ENCODE results near the gene CHST14. TPM values are rescaled to one million over a fixed set of nuclear protein-coding genes. Genes with fewer than 3 reads are reported as not detected.

The CHST14 gene
- 5.3 TPM for total RNA-seq

DNA sequence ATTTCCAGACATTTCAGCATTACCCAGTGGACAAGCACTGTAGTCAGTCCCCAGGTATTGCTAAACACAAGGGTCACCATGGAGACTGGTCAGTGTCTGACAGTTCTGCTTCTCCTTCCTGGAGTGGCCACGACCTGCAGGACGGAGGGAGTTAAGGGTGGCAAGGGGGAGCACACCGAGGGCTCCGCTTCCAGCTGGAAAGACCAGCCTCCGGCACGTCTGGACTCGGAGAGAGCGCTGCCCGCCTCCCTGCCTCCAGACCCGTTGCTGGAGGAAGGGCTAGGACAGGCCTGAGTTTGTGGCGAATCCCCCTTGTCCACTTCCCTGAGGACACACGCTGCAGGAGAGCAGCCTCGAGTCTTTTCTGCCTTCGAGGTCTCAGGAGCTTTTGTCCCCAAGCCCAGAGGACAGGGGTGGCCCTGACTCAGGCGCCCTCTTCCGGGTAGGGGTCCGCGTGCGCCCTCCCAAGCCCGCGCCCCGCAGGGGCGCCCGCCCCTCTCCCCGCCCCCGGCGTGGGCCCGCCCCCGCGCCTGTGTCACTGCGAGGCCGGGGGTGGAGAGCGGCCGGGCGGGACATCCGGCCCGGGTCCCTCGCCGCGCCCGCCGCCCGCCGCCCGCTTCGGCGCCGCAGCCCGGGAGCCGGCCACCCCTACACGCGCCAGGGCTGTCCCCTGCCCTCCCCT lies at the start of gene CHST14:
Gene CHST14, plus strand, starts transcription at position 562 of the 682 bp plus-strand sequence. CDS start 230 bp downstream, outside the sequence.
- ATAC-seq, result peak; percentile 92
- peak; percentile 65 for DNase-seq (ENCODE audit: low spot score)

GRCh38 chr15:40421246-40422157 lies 49.3 kb upstream of the CHST14 start:
- peak; percentile 87 for ATAC-seq
- DNase-seq (ENCODE audit: low spot score), result peak; percentile 84

- no peak for ATAC-seq
Observed at GRCh38 chr15:40424483-40425115, 46.2 kb upstream of the CHST14 start.

GRCh38 chr15:40425681-40426080 lies 45.1 kb upstream of the CHST14 start:
- no peak for ATAC-seq

More at GRCh38 chr15:40424483-40425115, 46.2 kb upstream of the CHST14 start:
- DNase-seq (ENCODE audit: low spot score), result no peak

GRCh38 chr15:40427188-40427587 lies 43.6 kb upstream of the CHST14 start:
- ATAC-seq, result no peak
- DNase-seq (ENCODE audit: low spot score), result no peak

More at GRCh38 chr15:40425681-40426080, 45.1 kb upstream of the CHST14 start:
- DNase-seq (ENCODE audit: low spot score), result no peak

DNA sequence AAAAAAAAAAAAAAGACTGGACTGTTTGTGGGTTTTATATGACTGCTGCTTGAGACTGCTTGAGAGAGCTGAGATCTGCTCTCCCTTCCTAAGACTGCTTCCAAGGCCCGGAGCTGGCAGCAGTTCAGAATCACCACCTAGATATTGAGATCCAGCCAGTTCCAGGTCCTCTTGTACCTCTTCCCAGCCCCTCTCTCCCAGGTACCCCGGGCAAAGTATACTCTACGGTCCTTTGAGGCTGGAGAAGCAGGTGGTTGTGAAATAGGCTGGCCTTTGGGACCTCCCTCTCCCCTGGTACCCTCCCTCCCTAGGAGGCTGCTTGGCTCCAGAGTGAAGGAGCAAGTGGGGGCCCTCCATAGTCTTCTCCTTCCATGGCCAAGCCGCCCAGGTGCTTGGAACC lies 42.6 kb upstream of the CHST14 start:
- DNase-seq (ENCODE audit: low spot score) (no peak), ATAC-seq (no peak)

GRCh38 chr15:40429068-40429710 lies 41.6 kb upstream of the CHST14 start:
- no peak for DNase-seq (ENCODE audit: low spot score)
- no peak for ATAC-seq

DNA sequence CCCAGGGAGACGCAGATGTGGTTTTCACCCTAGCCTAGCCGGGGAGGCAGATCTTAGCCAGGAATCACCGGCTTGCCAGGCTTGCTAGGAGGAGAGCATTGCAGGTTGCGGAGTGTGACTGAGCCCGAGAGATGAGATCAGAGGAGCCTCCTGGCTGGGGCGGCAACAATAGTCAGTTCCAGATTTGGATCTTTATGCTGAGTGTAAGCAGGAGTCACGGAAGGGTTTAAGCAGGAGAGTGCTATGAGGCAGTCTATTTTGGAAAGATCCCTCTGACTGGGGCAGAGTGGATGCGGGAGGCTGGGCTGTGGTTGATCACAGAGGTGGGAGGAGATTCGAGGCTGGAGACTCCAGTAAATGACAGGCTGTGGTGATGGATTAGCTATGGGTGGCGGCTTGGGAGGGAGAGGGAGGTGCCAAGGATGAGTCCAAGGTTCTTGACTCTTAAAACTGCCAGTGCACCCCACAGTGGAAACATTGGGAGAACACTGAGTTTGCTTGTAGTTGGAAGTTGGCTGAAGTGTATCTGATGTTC lies 40.4 kb upstream of the CHST14 start:
- DNase-seq (ENCODE audit: low spot score) (no peak), ATAC-seq (no peak)

GRCh38 chr15:40435023-40435709 lies 35.6 kb upstream of the CHST14 start:
- ATAC-seq, result no peak
- DNase-seq (ENCODE audit: low spot score), result no peak

- ATAC-seq (no peak), DNase-seq (ENCODE audit: low spot score) (no peak)
Observed at GRCh38 chr15:40435710-40436089, 35.1 kb upstream of the CHST14 start.

GRCh38 chr15:40436116-40436891 lies 34.5 kb upstream of the CHST14 start:
- no peak for ATAC-seq
- no peak for DNase-seq (ENCODE audit: low spot score)

GRCh38 chr15:40436892-40437751 lies 33.7 kb upstream of the CHST14 start:
- ATAC-seq, result no peak
- no peak for DNase-seq (ENCODE audit: low spot score)

DNA sequence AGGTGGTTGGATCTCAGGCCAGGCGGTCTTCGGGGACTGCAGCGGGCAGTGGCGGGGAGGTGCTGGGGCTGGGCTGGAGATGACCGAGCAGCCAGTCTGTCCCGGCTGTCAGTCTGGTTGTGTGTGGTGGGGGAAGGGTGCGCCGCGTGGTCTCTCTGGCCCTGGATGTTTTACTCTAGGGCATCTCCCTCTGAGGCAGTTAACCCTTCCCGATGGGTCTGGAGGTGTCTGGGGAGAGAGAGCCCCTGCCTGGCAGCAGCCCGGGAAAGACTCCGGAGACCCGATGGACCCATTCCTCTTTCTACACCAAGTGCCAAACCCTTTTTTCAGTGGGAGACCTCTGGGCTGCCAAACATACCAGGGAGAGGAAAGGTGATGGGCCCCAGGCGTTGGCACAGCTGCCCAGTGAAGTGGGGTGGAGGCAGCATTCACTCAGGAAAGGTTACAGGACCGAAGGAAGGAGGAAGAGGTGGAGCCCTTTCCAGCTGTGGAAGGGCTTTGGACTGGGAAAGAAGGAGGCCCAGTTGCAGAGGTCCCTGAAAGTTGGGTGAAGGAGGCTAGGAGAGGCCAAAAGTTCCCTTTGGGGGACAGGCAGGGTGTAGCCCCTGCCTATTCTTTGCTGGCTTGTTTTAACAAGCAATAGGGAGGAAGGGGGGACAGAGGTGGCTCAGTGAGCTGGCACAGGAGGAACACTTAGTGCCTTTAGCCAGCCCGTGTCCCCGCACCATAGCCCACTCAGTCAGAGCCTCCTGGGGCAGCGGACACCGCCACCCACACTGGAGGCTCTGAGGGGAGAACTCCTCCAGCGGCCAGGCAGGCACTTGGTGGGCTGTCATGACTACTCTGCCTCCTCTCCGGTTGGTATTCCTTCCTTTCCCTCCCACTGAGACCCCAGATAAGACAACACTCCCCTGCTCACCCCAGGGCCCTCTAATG lies 32.8 kb upstream of the CHST14 start:
- no peak for ATAC-seq
- DNase-seq (ENCODE audit: low spot score), result no peak

DNA sequence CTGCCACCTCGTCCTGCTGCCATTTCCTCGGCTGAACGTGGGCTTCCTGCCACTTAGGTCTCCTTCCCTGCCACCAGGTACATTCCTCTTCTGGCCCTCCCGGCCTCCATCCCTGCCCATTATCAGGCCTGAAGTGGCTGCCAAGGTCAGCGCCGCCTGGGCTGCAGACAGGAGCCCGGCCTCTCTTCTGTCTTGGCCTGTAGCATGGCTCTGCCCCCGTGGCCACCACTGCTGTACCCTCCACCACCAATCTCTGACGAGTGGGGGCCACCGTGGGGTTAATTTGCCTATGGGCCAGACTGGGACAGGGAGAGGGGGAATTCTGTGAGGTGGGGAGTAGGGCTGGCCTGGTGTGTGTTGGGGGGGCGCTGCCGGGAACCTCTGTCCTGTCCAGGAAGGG lies 32.1 kb upstream of the CHST14 start:
- no peak for DNase-seq (ENCODE audit: low spot score)
- ATAC-seq, result no peak

GRCh38 chr15:40439461-40439959 lies 31.3 kb upstream of the CHST14 start:
- no peak for ATAC-seq
- no peak for DNase-seq (ENCODE audit: low spot score)

GRCh38 chr15:40439960-40440742 lies 30.6 kb upstream of the CHST14 start:
- DNase-seq (ENCODE audit: low spot score) (no peak), ATAC-seq (peak; percentile 21)
